PFSK-1 (cell line): ENCODE results near the gene CMTM2.

Source experiments
- POLR2AphosphoS5 ChIP-seq: IDR thresholded peaks from 2 replicates; pipeline ENCODE4 v1.6.1; 2012; ENCODE audit warnings: low read depth, mild to moderate bottlenecking, control low read depth, low read length, moderate library complexity
- TAF1 ChIP-seq: IDR thresholded peaks from 2 replicates; pipeline ENCODE4 v1.6.1; 2012; ENCODE audit warnings: low read length, control low read depth, borderline replicate concordance; ENCODE audit not compliant: insufficient read depth

GRCh38 chr16:66592241-66592640, 13.0 kb downstream of the CMTM2 start:
- no peak for TF ChIP-seq TAF1
- TF ChIP-seq POLR2AphosphoS5 = no peak
